Activated CD8-positive, alpha-beta T cell treated with anti-CD3 and anti-CD28 coated beads for 36 hours (primary cell): ENCODE measurements around the gene CCDC74B. TPM values are rescaled to one million over a fixed set of nuclear protein-coding genes. Genes with fewer than 3 reads are reported as not detected.
A peak's percentile ranks its signal among the peaks of the same experiment; 100 is the strongest.
"Not testable (repeated sequence)": the region's sequence is repeated elsewhere in the genome, so short reads cannot be mapped to it uniquely, and the experiment has no call there.

Experiments used
- ATAC-seq: fragments of 200-7000 bp; cut with Tn5 transposase; one replicate; pipeline ENCODE4 v1.10.0; 2021; ENCODE audit warnings: mild to moderate bottlenecking, moderate library complexity
- CTCF ChIA-PET: fragments of 350-600 bp; sonication (Branson Sonifier 250); formaldehyde crosslinking; loops from one replicate; lab custom pipeline; 2021; ENCODE audit warnings: antibody characterized with exemption; lab: Charles Lee
- POLR2A ChIA-PET: fragments of 350-600 bp; sonication (Branson Sonifier 250); formaldehyde crosslinking; loops from one replicate; lab custom pipeline; 2021; ENCODE audit warnings: antibody characterized with exemption; lab: Charles Lee
- DNase-seq: peaks from one replicate; pipeline ENCODE4 v3.0.0-alpha.2; 2020
- H3K27ac Mint-ChIP-seq: one replicate; pipeline ENCODE4 v1.8.0; 2021; ENCODE audit warnings: mild to moderate bottlenecking, mixed read lengths
- H3K27me3 Mint-ChIP-seq: one replicate; pipeline ENCODE4 v1.8.0; 2021; ENCODE audit warnings: mixed read lengths
- H3K36me3 Mint-ChIP-seq: one replicate; pipeline ENCODE4 v1.8.0; 2021; ENCODE audit warnings: low read depth, mixed read lengths
- H3K4me1 Mint-ChIP-seq: one replicate; pipeline ENCODE4 v1.8.0; 2021; ENCODE audit warnings: low read depth, mixed read lengths
- H3K4me3 Mint-ChIP-seq: one replicate; pipeline ENCODE4 v1.8.0; 2021; ENCODE audit warnings: mild to moderate bottlenecking, moderate library complexity, mixed read lengths
- H3K9me3 Mint-ChIP-seq: one replicate; pipeline ENCODE4 v1.8.0; 2021; ENCODE audit warnings: mixed read lengths
- CTCF ChIP-seq: fragments of 200-600 bp; IDR thresholded peaks from one replicate; pipeline ENCODE4 v1.8.0; 2022; ENCODE audit warnings: antibody characterized with exemption, mild to moderate bottlenecking
- intact Hi-C: fragments of 100-400 bp; cut with micrococcal nuclease; formaldehyde crosslinking; loops from one replicate; pipeline ENCODE4 v1.10.0; 2022
- total RNA-seq, 2 experiments: library from RNA; stranded (reverse); gene quantifications; one replicate each; pipeline ENCODE4 v1.2.3, GENCODE V29; 2021

Gene CCDC74B
- total RNA-seq, 2 experiments from 2014 or later, result 3.0 to 3.5 TPM

GRCh38 chr2:130187268-130187667, 42.4 kb upstream of the CCDC74B start:
- no peak overlapping the region for H3K4me3 Mint-ChIP-seq

GRCh38 chr2:130186391-130186790, 41.5 kb upstream of the CCDC74B start:
- H3K27me3 Mint-ChIP-seq, result no peaks in the 10 kb centered on the region
- TF ChIP-seq CTCF, result no peak
- no peak overlapping the region for H3K4me3 Mint-ChIP-seq
- ChIA-PET POLR2A (interaction anchor here (1.1 to 1.6 kb wide), 2 partner anchors 1301 to 1303 kb away, joined by 3 to 4 read pairs; no protein-coding TSS in a partner anchor), CTCF (no interaction called here)
- ATAC-seq (no peak), DNase-seq (no peak)
- peaks cover 25% of the 10 kb centered on the region for H3K36me3 Mint-ChIP-seq
- H3K9me3 Mint-ChIP-seq, result no peaks in the 10 kb centered on the region
- peak overlapping the region; percentile 38 for H3K27ac Mint-ChIP-seq
- peaks cover 10% of the 10 kb centered on the region for H3K4me1 Mint-ChIP-seq
- intact Hi-C loops, result no loop called here

More at GRCh38 chr2:130187268-130187667, 42.4 kb upstream of the CCDC74B start:
- intact Hi-C loops, result no loop called here
- TF ChIP-seq CTCF, result no peak
- no peak overlapping the region for H3K27ac Mint-ChIP-seq
- ATAC-seq (no peak), DNase-seq (no peak)
- no peaks in the 10 kb centered on the region for H3K27me3 Mint-ChIP-seq
- no peaks in the 10 kb centered on the region for H3K9me3 Mint-ChIP-seq
- H3K36me3 Mint-ChIP-seq, result peaks cover 28% of the 10 kb centered on the region
- ChIA-PET POLR2A (interaction anchor here (1.2 kb wide), 1 partner anchor 1300 kb away, joined by 5 read pairs; no protein-coding TSS in a partner anchor), CTCF (no interaction called here)
- peaks cover 11% of the 10 kb centered on the region for H3K4me1 Mint-ChIP-seq

- Mint-ChIP-seq H3K27me3 (no peaks in the 10 kb centered on the region), H3K27ac (no peak overlapping the region), H3K4me1 (peaks cover 7% of the 10 kb centered on the region), H3K9me3 (no peaks in the 10 kb centered on the region), H3K36me3 (peaks cover 26% of the 10 kb centered on the region), H3K4me3 (no peak overlapping the region)
- ChIA-PET POLR2A (interaction anchor here (1.1 to 1.6 kb wide), 2 partner anchors 1301 to 1303 kb away, joined by 3 to 4 read pairs; no protein-coding TSS in a partner anchor), CTCF (no interaction called here)
- no peak for ATAC-seq
- DNase-seq, result no peak
- no peak for TF ChIP-seq CTCF
- intact Hi-C loops, result no loop called here
Measured at GRCh38 chr2:130185896-130186295, 41.0 kb upstream of the CCDC74B start.

- ChIA-PET POLR2A (interaction anchor here (1.6 kb wide), 1 partner anchor 1302 kb away, joined by 4 read pairs; no protein-coding TSS in a partner anchor), CTCF (no interaction called here)
- peaks cover 7% of the 10 kb centered on the region for H3K4me1 Mint-ChIP-seq
- H3K27ac Mint-ChIP-seq, result no peak overlapping the region
- ATAC-seq (no peak), DNase-seq (no peak)
- no peaks in the 10 kb centered on the region for H3K27me3 Mint-ChIP-seq
- no peak overlapping the region for H3K4me3 Mint-ChIP-seq
- no peak for TF ChIP-seq CTCF
- H3K36me3 Mint-ChIP-seq, result peaks cover 28% of the 10 kb centered on the region
- intact Hi-C loops, result no loop called here
- H3K9me3 Mint-ChIP-seq, result no peaks in the 10 kb centered on the region
Measured at GRCh38 chr2:130185436-130185835, 40.5 kb upstream of the CCDC74B start.

- DNase-seq (no peak), ATAC-seq (no peak)
- Mint-ChIP-seq H3K4me3 (peak overlapping the region; percentile 80), H3K27ac (peak overlapping the region; percentile 88), H3K9me3 (no peaks in the 10 kb centered on the region), H3K27me3 (no peaks in the 10 kb centered on the region), H3K36me3 (peaks cover 32% of the 10 kb centered on the region), H3K4me1 (peaks cover 10% of the 10 kb centered on the region)
- POLR2A ChIA-PET, result interaction anchor here (1.2 to 3.3 kb wide), 2 partner anchors 158 to 1305 kb away, joined by 3 to 14 read pairs; partner anchors contain the start of gene IMP4
- intact Hi-C loops, result loop anchor here (5.0 kb wide), 1 partner anchor 154 kb away; no protein-coding TSS in a partner anchor
- CTCF ChIA-PET, result no interaction called here
- no peak for TF ChIP-seq CTCF
Measured at GRCh38 chr2:130183512-130184373, 38.8 kb upstream of the CCDC74B start.

GRCh38 chr2:130182826-130183511, 38.1 kb upstream of the CCDC74B start:
- not testable (repeated sequence) for ATAC-seq
- POLR2A ChIA-PET, result interaction anchor here (1.2 to 3.3 kb wide), 2 partner anchors 159 to 1306 kb away, joined by 3 to 14 read pairs; partner anchors contain the start of gene IMP4

More at GRCh38 chr2:130182826-130183511, 38.1 kb upstream of the CCDC74B start:
- not testable (repeated sequence) for H3K9me3 Mint-ChIP-seq, DNase-seq, H3K27me3 Mint-ChIP-seq
- intact Hi-C loops, result loop anchor here (5.0 kb wide), 1 partner anchor 154 kb away; no protein-coding TSS in a partner anchor
- Mint-ChIP-seq H3K36me3 (peaks cover 32% of the 10 kb centered on the region), H3K4me1 (peaks cover 13% of the 10 kb centered on the region), H3K27ac (peak overlapping the region; percentile 88), H3K4me3 (peak overlapping the region; percentile 80)
- CTCF ChIA-PET, result interaction anchor here (1.3 to 3.0 kb wide), 2 partner anchors 159 to 194 kb away, joined by 3 to 15 read pairs; partner anchors contain the start of gene IMP4
